Posterior cingulate gyrus (tissue), 11 donors: ENCODE results near the gene FGF3.

Experiments
- DNase-seq, 10 donors: peaks; one replicate each; pipeline versions ENCODE4 v3.0.0 to v3.0.0-alpha.2; 2020 to 2021; ENCODE audit warnings: mixed read lengths in 3 of 10
- intact Hi-C: fragments of 100-400 bp; cut with DNase I; formaldehyde crosslinking; loops from one replicate; pipeline ENCODE4 v1.15.1; 2023

FGF3 gene

GRCh38 chr11:69808667-69809086 is 10.5 kb downstream of the FGF3 start:
- DNase-seq = no peak
- intact Hi-C loops = no loop called here

- intact Hi-C loops = no loop called here
- DNase-seq = no peak
These were observed 12.0 kb downstream of the FGF3 start for GRCh38 chr11:69807106-69807815.

- peak in 1 of 10 donors; percentile 75 for DNase-seq
- intact Hi-C loops = no loop called here
These were observed 14.3 kb downstream of the FGF3 start for GRCh38 chr11:69804769-69805508.

- intact Hi-C loops = no loop called here
These were observed 15.5 kb downstream of the FGF3 start for GRCh38 chr11:69803604-69804218.

GRCh38 chr11:69803022-69803421 is 16.2 kb downstream of the FGF3 start:
- intact Hi-C loops = no loop called here

More at GRCh38 chr11:69803604-69804218, 15.5 kb downstream of the FGF3 start:
- DNase-seq = no peak

GRCh38 chr11:69802590-69802989 is 16.6 kb downstream of the FGF3 start:
- intact Hi-C loops = no loop called here
- no peak for DNase-seq

More at GRCh38 chr11:69803022-69803421, 16.2 kb downstream of the FGF3 start:
- DNase-seq = no peak

GRCh38 chr11:69801513-69802335 is 17.5 kb downstream of the FGF3 start:
- peak in 2 of 10 donors; percentile 70 to 75 for DNase-seq

GRCh38 chr11:69800278-69800677 is 18.9 kb downstream of the FGF3 start:
- peak in 1 of 10 donors; percentile 24 for DNase-seq
- intact Hi-C loops = no loop called here

More at GRCh38 chr11:69801513-69802335, 17.5 kb downstream of the FGF3 start:
- intact Hi-C loops = no loop called here

GRCh38 chr11:69799582-69799981 is 19.6 kb downstream of the FGF3 start:
- no peak for DNase-seq
- intact Hi-C loops = no loop called here

GRCh38 chr11:69799097-69799496 is 20.1 kb downstream of the FGF3 start:
- intact Hi-C loops = no loop called here
- peak in 1 of 10 donors; percentile 53 for DNase-seq

GRCh38 chr11:69797737-69798528 is 21.3 kb downstream of the FGF3 start:
- DNase-seq = no peak
- intact Hi-C loops = no loop called here

- DNase-seq = peak in 2 of 10 donors; percentile 53 to 72
- intact Hi-C loops = no loop called here
These were observed 22.1 kb downstream of the FGF3 start for GRCh38 chr11:69797156-69797555.

- peak in 1 of 10 donors; percentile 39 for DNase-seq
- intact Hi-C loops = no loop called here
These were observed 23.2 kb downstream of the FGF3 start for GRCh38 chr11:69796063-69796462.

- peak in 5 of 10 donors; percentile 21 to 91 (median 41) for DNase-seq
- intact Hi-C loops = no loop called here
These were observed 27.7 kb downstream of the FGF3 start for GRCh38 chr11:69791276-69792180.

GRCh38 chr11:69788956-69789355 is 30.3 kb downstream of the FGF3 start:
- no peak for DNase-seq
- intact Hi-C loops = no loop called here

- intact Hi-C loops = no loop called here
- peak in 2 of 10 donors; percentile 59 to 81 for DNase-seq
These were observed 31.3 kb downstream of the FGF3 start for GRCh38 chr11:69787906-69788305.

- intact Hi-C loops = no loop called here
- DNase-seq = peak in 2 of 10 donors; percentile 18 to 34
These were observed 31.8 kb downstream of the FGF3 start for GRCh38 chr11:69787457-69787856.

- peak in 2 of 10 donors; percentile 12 to 41 for DNase-seq
- intact Hi-C loops = no loop called here
These were observed 38.0 kb downstream of the FGF3 start for GRCh38 chr11:69781241-69781640.
